GM18499 (cell line): Measurements from ENCODE around the gene SERTAD1.

Source experiments
- ATAC-seq: cut with Tn5 transposase; IDR thresholded peaks from one replicate; pipeline ENCODE4 v1.9.1; 2021; ENCODE audit warnings: moderate number of reproducible peaks; ENCODE audit not compliant: insufficient read depth, unreplicated experiment

Gene SERTAD1

GRCh38 chr19:40383668-40384248 lies 42.0 kb downstream of the SERTAD1 start:
- no peak for ATAC-seq

- ATAC-seq = no peak
These were observed 44.5 kb downstream of the SERTAD1 start for GRCh38 chr19:40381321-40381720.

- ATAC-seq = no peak
These were observed 45.4 kb downstream of the SERTAD1 start for GRCh38 chr19:40380199-40381037.

GRCh38 chr19:40379446-40380198 lies 46.2 kb downstream of the SERTAD1 start:
- no peak for ATAC-seq

- no peak for ATAC-seq
These were observed 47.3 kb downstream of the SERTAD1 start for GRCh38 chr19:40378509-40378908.

GRCh38 chr19:40377876-40378385 lies 47.9 kb downstream of the SERTAD1 start:
- ATAC-seq = no peak

- ATAC-seq = no peak
These were observed 49.4 kb downstream of the SERTAD1 start for GRCh38 chr19:40376286-40376862.

- no peak for ATAC-seq
These were observed 51.7 kb downstream of the SERTAD1 start for GRCh38 chr19:40374084-40374483.

- no peak for ATAC-seq
These were observed 54.0 kb downstream of the SERTAD1 start for GRCh38 chr19:40371802-40372122.
